Measurements from ENCODE around the gene KCNK15. TPM values are rescaled to one million over a fixed set of nuclear protein-coding genes. Genes with fewer than 3 reads are reported as not detected.

The KCNK15 gene
- total RNA-seq, 4 donors from 2014 or later, result 0.87 to 6.0 (median 1.5) TPM

- TF ChIP-seq POLR2A (IDR thresholded peaks at IDR 0.05), result no peak
Measured at GRCh38 chr20:44756011-44756688, 10.5 kb downstream of the KCNK15 start.

GRCh38 chr20:44756956-44757355 is 11.3 kb downstream of the KCNK15 start:
- H3K36me3 ChIP-seq, result no peaks in the 10 kb centered on the region
- DNase-seq (ENCODE audit: low spot score in 2 of 2), result no peak
- peaks cover 0 to 3% (median 0%) of the 10 kb centered on the region in 4 donors for H3K4me1 ChIP-seq
- H3K27ac ChIP-seq, result no peak overlapping the region
- H3K9me3 ChIP-seq, result no peaks in the 10 kb centered on the region
- TF ChIP-seq, protein P1, sequence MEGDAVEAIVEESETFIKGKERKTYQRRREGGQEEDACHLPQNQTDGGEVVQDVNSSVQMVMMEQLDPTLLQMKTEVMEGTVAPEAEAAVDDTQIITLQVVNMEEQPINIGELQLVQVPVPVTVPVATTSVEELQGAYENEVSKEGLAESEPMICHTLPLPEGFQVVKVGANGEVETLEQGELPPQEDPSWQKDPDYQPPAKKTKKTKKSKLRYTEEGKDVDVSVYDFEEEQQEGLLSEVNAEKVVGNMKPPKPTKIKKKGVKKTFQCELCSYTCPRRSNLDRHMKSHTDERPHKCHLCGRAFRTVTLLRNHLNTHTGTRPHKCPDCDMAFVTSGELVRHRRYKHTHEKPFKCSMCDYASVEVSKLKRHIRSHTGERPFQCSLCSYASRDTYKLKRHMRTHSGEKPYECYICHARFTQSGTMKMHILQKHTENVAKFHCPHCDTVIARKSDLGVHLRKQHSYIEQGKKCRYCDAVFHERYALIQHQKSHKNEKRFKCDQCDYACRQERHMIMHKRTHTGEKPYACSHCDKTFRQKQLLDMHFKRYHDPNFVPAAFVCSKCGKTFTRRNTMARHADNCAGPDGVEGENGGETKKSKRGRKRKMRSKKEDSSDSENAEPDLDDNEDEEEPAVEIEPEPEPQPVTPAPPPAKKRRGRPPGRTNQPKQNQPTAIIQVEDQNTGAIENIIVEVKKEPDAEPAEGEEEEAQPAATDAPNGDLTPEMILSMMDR (IDR thresholded peaks at IDR 0.05), result no peak
- TF ChIP-seq POLR2A (IDR thresholded peaks at IDR 0.05) (no peak), EP300 (IDR thresholded peaks at IDR 0.05) (no peak)
- H3K4me3 ChIP-seq, result no peak overlapping the region
- peaks cover 0 to 13% of the 10 kb centered on the region in 2 donors for H3K27me3 ChIP-seq
- 95 to 98% methylated on average over 5 of the region's 5 CpGs for WGBS, 2 donors

More at GRCh38 chr20:44756011-44756688, 10.5 kb downstream of the KCNK15 start:
- no peaks in the 10 kb centered on the region for H3K36me3 ChIP-seq
- no peak for DNase-seq (ENCODE audit: low spot score in 2 of 2)
- H3K4me3 ChIP-seq, result no peak overlapping the region
- H3K27me3 ChIP-seq, result peaks cover 0 to 21% of the 10 kb centered on the region in 2 donors
- no peak overlapping the region for H3K27ac ChIP-seq
- peaks cover 0 to 3% (median 0%) of the 10 kb centered on the region in 4 donors for H3K4me1 ChIP-seq
- 88 to 89% methylated on average over 10 to 18 of the region's 18 CpGs for whole genome bisulfite sequencing, 2 donors
- no peaks in the 10 kb centered on the region for H3K9me3 ChIP-seq

- H3K9me3 ChIP-seq, result no peaks in the 10 kb centered on the region
- no peak overlapping the region for H3K27ac ChIP-seq
- no peaks in the 10 kb centered on the region for H3K36me3 ChIP-seq
- peaks cover 0 to 3% (median 0%) of the 10 kb centered on the region in 4 donors for H3K4me1 ChIP-seq
- H3K27me3 ChIP-seq, result peaks cover 0 to 3% of the 10 kb centered on the region in 2 donors
- DNase-seq (ENCODE audit: low spot score in 2 of 2), result no peak
- WGBS, 2 donors, result 47 to 64% methylated on average over 10 of the region's 10 CpGs
- TF ChIP-seq POLR2A (IDR thresholded peaks at IDR 0.05) (no peak), EP300 (IDR thresholded peaks at IDR 0.05) (no peak)
- TF ChIP-seq, protein P1 (IDR thresholded peaks at IDR 0.05), result no peak
- H3K4me3 ChIP-seq, result no peak overlapping the region
Measured at GRCh38 chr20:44758247-44759101, 12.8 kb downstream of the KCNK15 start.

GRCh38 chr20:44759595-44759994 is 13.9 kb downstream of the KCNK15 start:
- TF ChIP-seq POLR2A (IDR thresholded peaks at IDR 0.05) (no peak), EP300 (IDR thresholded peaks at IDR 0.05) (no peak)
- TF ChIP-seq, protein P1 (IDR thresholded peaks at IDR 0.05), result no peak
- no peak for DNase-seq (ENCODE audit: low spot score in 2 of 2)
- H3K9me3 ChIP-seq, result no peaks in the 10 kb centered on the region
- no peak overlapping the region for H3K4me3 ChIP-seq
- H3K27ac ChIP-seq, result no peak overlapping the region
- H3K27me3 ChIP-seq, result no peaks in the 10 kb centered on the region
- no peaks in the 10 kb centered on the region for H3K36me3 ChIP-seq
- H3K4me1 ChIP-seq, result no peaks in the 10 kb centered on the region
- WGBS, 2 donors, result 33 to 52% methylated on average over 1 of the region's 1 CpG

- no peaks in the 10 kb centered on the region for H3K9me3 ChIP-seq
- DNase-seq (ENCODE audit: low spot score in 2 of 2), result no peak
- no peak overlapping the region for H3K27ac ChIP-seq
- peaks cover 0 to 14% of the 10 kb centered on the region in 2 donors for H3K27me3 ChIP-seq
- TF ChIP-seq EP300 (IDR thresholded peaks at IDR 0.05) (no peak), POLR2A (IDR thresholded peaks at IDR 0.05) (no peak)
- TF ChIP-seq, protein P1 (IDR thresholded peaks at IDR 0.05), result no peak
- no peaks in the 10 kb centered on the region for H3K4me1 ChIP-seq
- H3K4me3 ChIP-seq, result no peak overlapping the region
- H3K36me3 ChIP-seq, result no peaks in the 10 kb centered on the region
- WGBS, 2 donors, result 30 to 47% methylated on average over 3 of the region's 3 CpGs
Measured at GRCh38 chr20:44761423-44761822, 15.8 kb downstream of the KCNK15 start.
